Endothelial cell of umbilical vein (primary cell): ENCODE results near the gene ZNF20. TPM values are rescaled to one million over a fixed set of nuclear protein-coding genes. Genes with fewer than 3 reads are reported as not detected.

Experiments used
- BruUV-seq: library from RNA; stranded (reverse); fragments of 400-500 nt; replicated peaks from 2 replicates; lab custom pipeline; 2021; lab: Mats Ljungman, UMichigan
- CTCF ChIA-PET: fragments of 300-600, 350-600 bp; sonication (Branson Sonifier 250); formaldehyde crosslinking; loops from one replicate; lab custom pipeline; 2021; ENCODE audit warnings: antibody characterized with exemption, inconsistent platforms; lab: Charles Lee
- POLR2A ChIA-PET: fragments of 300-600, 350-600 bp; sonication (Branson Sonifier 250); formaldehyde crosslinking; loops from one replicate; lab custom pipeline; 2021; ENCODE audit warnings: antibody characterized with exemption, inconsistent platforms; lab: Charles Lee
- DNase-seq: peaks from one replicate; pipeline ENCODE4 v3.0.0-alpha.2; 2011; ENCODE audit warnings: low read depth, low spot score
- FAIRE-seq: peaks from 2 replicates; lab custom pipeline; 2011; peaks lifted over from hg19 to GRCh38; lab: Jason Lieb, UNC
- H2AFZ ChIP-seq: 2 replicates; pipeline ENCODE4 v1.6.0; 2012; ENCODE audit warnings: low read depth, low read length, control low read depth, inconsistent platforms
- H3K27ac ChIP-seq: 2 replicates; pipeline ENCODE4 v1.5.1; 2011; ENCODE audit warnings: low read depth, mild to moderate bottlenecking, control low read depth, low read length, moderate library complexity; ENCODE audit not compliant: insufficient read depth
- H3K27me3 ChIP-seq, 2 experiments: 2 replicates each; pipeline versions ENCODE4 v1.6.0 to v1.6.1; 2011; ENCODE audit warnings: low read length in 2 of 2, mixed read lengths in 1 of 2; ENCODE audit not compliant: control insufficient read depth in 2 of 2, insufficient read depth in 2 of 2
- H3K36me3 ChIP-seq, 2 experiments: 2 replicates in 1 of 2; 3 replicates in 1 of 2; pipeline ENCODE4 v1.5.1; 2011; ENCODE audit warnings: low read length in 2 of 2, mild to moderate bottlenecking in 1 of 2, moderate library complexity in 1 of 2; ENCODE audit not compliant: control insufficient read depth in 2 of 2, insufficient read depth in 2 of 2; ENCODE audit errors: extremely low read depth in 1 of 2
- H3K4me1 ChIP-seq: 3 replicates; pipeline ENCODE4 v1.5.1; 2011; ENCODE audit warnings: mild to moderate bottlenecking, low read length; ENCODE audit not compliant: control insufficient read depth, insufficient read depth; ENCODE audit errors: extremely low read depth
- H3K4me2 ChIP-seq: 2 replicates; pipeline ENCODE4 v1.6.1; 2011; ENCODE audit warnings: low read length, control low read depth, mixed read lengths; ENCODE audit not compliant: insufficient read depth
- H3K4me3 ChIP-seq, 3 experiments: fragments of 200-600 bp in 1 of 3; sonication (generic), shearing (Covaris generic) in 1 of 3; replicated peaks in 1 of 3; 2 replicates each; pipeline ENCODE4 v1.5.1; 2011 to 2016; ENCODE audit warnings: control low read depth in 3 of 3, low read length in 3 of 3, mild to moderate bottlenecking in 2 of 3, inconsistent platforms in 1 of 3, low read depth in 1 of 3, moderate library complexity in 1 of 3; ENCODE audit not compliant: insufficient read depth in 1 of 3
- H3K79me2 ChIP-seq: 2 replicates; pipeline ENCODE4 v1.6.0; 2012; ENCODE audit warnings: low read length, inconsistent platforms; ENCODE audit not compliant: control insufficient read depth, insufficient read depth
- H3K9ac ChIP-seq: replicated peaks from 2 replicates; pipeline ENCODE3; 2011; ENCODE audit warnings: low read length, control low read depth; ENCODE audit not compliant: insufficient read depth; ENCODE audit errors: extremely low read depth
- H3K9me1 ChIP-seq: replicated peaks from 3 replicates; pipeline ENCODE4 v1.6.0; 2011; ENCODE audit warnings: mild to moderate bottlenecking, low read length; ENCODE audit not compliant: control insufficient read depth, insufficient read depth; ENCODE audit errors: extremely low read depth
- H3K9me3 ChIP-seq: replicated peaks from 2 replicates; pipeline ENCODE4 v1.5.1; 2012; ENCODE audit warnings: low read length, inconsistent platforms; ENCODE audit not compliant: control insufficient read depth, insufficient read depth
- H4K20me1 ChIP-seq: replicated peaks from 2 replicates; pipeline ENCODE3; 2011; ENCODE audit warnings: mild to moderate bottlenecking, low read length; ENCODE audit not compliant: control insufficient read depth, insufficient read depth; ENCODE audit errors: extremely low read depth
- EZH2 ChIP-seq: IDR thresholded peaks from 2 replicates; pipeline ENCODE4 v1.6.1; 2012; ENCODE audit warnings: borderline replicate concordance, low read depth, mild to moderate bottlenecking, moderate library complexity, low read length, inconsistent platforms; ENCODE audit not compliant: severe bottlenecking
- FOS ChIP-seq: IDR thresholded peaks from 2 replicates; pipeline ENCODE4 v1.6.1; 2011; ENCODE audit warnings: mild to moderate bottlenecking, low read length, moderate library complexity, borderline replicate concordance; ENCODE audit not compliant: insufficient read depth
- GATA2 ChIP-seq: IDR thresholded peaks from 2 replicates; pipeline ENCODE4 v1.7.0; 2011; ENCODE audit warnings: low read depth, mild to moderate bottlenecking, moderate library complexity, mixed read lengths, low read length; ENCODE audit not compliant: insufficient read length, insufficient read depth
- MYC ChIP-seq: IDR thresholded peaks from one replicate; pipeline ENCODE4 v1.6.1; 2011; ENCODE audit warnings: mild to moderate bottlenecking, low read depth, low read length
- POLR2AphosphoS5 ChIP-seq: IDR thresholded peaks from 2 replicates; pipeline ENCODE4 v1.6.1; 2012; ENCODE audit warnings: low read depth, mild to moderate bottlenecking, control low read depth, low read length, moderate library complexity; ENCODE audit not compliant: insufficient read depth
- dilution Hi-C: fragments of 300-500 bp; cut with MboI; formaldehyde crosslinking; loops from one replicate; pipeline ENCODE4 v1.15.0; 2019; ENCODE audit warnings: low sequenced_read_pairs; ENCODE audit not compliant: extremely low pct_ligation_motif_present
- intact Hi-C: fragments of 100-400 bp; cut with micrococcal nuclease; formaldehyde crosslinking; loops from one replicate; pipeline ENCODE4 v1.10.0; 2022
- polyA plus RNA-seq, 4 experiments: library from polyadenylated mRNA; depleted of rRNA in 3 of 4; stranded (reverse) in 3 of 4; unstranded in 1 of 4; fragments of >200 nt; gene quantifications; 2 replicates each; pipeline versions ENCODE4 v1.2.1 to v1.2.3, GENCODE V29; 2011 to 2012; ENCODE audit warnings: missing spikeins in 1 of 4
- total RNA-seq: library from RNA; stranded (reverse); gene quantifications from 2 replicates; pipeline ENCODE4 v1.2.3, GENCODE V29; 2021
- TF ChIP-seq, protein P1 (sequence below), 2 donors: IDR thresholded peaks; 1 replicate in 1 of 2; 2 replicates in 1 of 2; pipeline ENCODE4 v1.5.1; 2011; ENCODE audit warnings: low read length in 2 of 2, mild to moderate bottlenecking in 2 of 2, moderate library complexity in 2 of 2, control low read depth in 1 of 2, inconsistent platforms in 1 of 2, low read depth in 1 of 2; ENCODE audit not compliant: insufficient read depth in 1 of 2; ENCODE audit errors: extremely low read depth in 1 of 2
- TF ChIP-seq, protein P2 (sequence below): IDR thresholded peaks from 2 replicates; pipeline ENCODE4 v1.6.1; 2011; ENCODE audit not compliant: insufficient read depth, insufficient read length

Gene ZNF20
- total and polyA plus RNA-seq, 2 donors (not counting 3 experiments of a cell fraction or from before 2014, with no cell fraction given), result 0.35 TPM

DNA sequence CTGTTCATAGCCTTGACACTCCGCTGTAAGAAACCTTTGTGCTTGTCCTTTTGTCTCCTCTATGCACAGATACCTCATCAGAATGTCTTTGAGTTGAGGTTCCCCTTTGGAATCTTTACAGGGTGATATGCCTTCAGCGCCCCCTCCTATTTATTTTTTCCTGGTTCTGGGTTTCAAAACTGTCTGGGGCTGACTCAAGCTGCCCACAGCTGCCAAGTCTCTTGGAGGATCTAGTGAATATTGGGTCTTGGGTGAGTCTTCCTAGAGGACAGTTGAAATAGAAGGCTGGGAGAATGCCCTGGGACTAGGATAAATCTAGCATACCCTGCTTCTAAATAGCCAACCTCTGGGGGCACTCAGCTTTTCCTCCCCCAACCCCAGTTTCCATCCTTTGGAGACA is 23.7 kb upstream of the ZNF20 start:
- CTCF ChIA-PET, result interaction anchor here (1.5 kb wide), 1 partner anchor 202 kb away, joined by 6 read pairs; the partner anchor contains the start of gene ZNF442
- BruUV-seq, result no TSS peak
- Histone ChIP-seq H3K4me1 (peaks cover 9% of the 10 kb centered on the region), H3K36me3 (no peaks in the 10 kb centered on the region), H3K27me3 (no peaks in the 10 kb centered on the region), H3K27ac (peak overlapping the region; percentile 93), H2AFZ (peak overlapping the region; percentile 89), H3K79me2 (peaks cover 5% of the 10 kb centered on the region), H3K9me3 (no peaks in the 10 kb centered on the region), H3K4me2 (peak overlapping the region; percentile 98), H3K9me1 (no peaks in the 10 kb centered on the region), H4K20me1 (no peaks in the 10 kb centered on the region), H3K4me3 (peak overlapping the region; percentile 57 to 86 (median 67)), H3K9ac (peak overlapping the region; percentile 90)
- DNase-seq (no peak), FAIRE-seq (no peak)
- dilution Hi-C loops, result no loop called here
- TF ChIP-seq, protein P1, sequence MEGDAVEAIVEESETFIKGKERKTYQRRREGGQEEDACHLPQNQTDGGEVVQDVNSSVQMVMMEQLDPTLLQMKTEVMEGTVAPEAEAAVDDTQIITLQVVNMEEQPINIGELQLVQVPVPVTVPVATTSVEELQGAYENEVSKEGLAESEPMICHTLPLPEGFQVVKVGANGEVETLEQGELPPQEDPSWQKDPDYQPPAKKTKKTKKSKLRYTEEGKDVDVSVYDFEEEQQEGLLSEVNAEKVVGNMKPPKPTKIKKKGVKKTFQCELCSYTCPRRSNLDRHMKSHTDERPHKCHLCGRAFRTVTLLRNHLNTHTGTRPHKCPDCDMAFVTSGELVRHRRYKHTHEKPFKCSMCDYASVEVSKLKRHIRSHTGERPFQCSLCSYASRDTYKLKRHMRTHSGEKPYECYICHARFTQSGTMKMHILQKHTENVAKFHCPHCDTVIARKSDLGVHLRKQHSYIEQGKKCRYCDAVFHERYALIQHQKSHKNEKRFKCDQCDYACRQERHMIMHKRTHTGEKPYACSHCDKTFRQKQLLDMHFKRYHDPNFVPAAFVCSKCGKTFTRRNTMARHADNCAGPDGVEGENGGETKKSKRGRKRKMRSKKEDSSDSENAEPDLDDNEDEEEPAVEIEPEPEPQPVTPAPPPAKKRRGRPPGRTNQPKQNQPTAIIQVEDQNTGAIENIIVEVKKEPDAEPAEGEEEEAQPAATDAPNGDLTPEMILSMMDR (IDR thresholded peaks at IDR 0.05; ENCODE audit: extremely low read depth in 1 of 2, insufficient read depth in 1 of 2, low read depth in 1 of 2, low read length in 2 of 2), result no peak
- TF ChIP-seq, protein P2, sequence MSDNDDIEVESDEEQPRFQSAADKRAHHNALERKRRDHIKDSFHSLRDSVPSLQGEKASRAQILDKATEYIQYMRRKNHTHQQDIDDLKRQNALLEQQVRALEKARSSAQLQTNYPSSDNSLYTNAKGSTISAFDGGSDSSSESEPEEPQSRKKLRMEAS, result no peak
- no peak for TF ChIP-seq FOS
- no peak for TF ChIP-seq GATA2
- no peak for TF ChIP-seq EZH2
- TF ChIP-seq MYC, result no peak
- no peak for TF ChIP-seq POLR2AphosphoS5
- intact Hi-C loops, result loop anchor here (1.0 to 5.0 kb wide), 3 partner anchors 130 to 503 kb away; partner anchors contain the start of genes MAN2B1, WDR83, ZNF44 and ZNF564
- POLR2A ChIA-PET, result no interaction called here
